Measurements from ENCODE around the gene CC2D1A. TPM values are rescaled to one million over a fixed set of nuclear protein-coding genes. Genes with fewer than 3 reads are reported as not detected.

The CC2D1A gene
- polyA plus RNA-seq, 1 donor from 2014 or later, result 15.5 TPM

DNA sequence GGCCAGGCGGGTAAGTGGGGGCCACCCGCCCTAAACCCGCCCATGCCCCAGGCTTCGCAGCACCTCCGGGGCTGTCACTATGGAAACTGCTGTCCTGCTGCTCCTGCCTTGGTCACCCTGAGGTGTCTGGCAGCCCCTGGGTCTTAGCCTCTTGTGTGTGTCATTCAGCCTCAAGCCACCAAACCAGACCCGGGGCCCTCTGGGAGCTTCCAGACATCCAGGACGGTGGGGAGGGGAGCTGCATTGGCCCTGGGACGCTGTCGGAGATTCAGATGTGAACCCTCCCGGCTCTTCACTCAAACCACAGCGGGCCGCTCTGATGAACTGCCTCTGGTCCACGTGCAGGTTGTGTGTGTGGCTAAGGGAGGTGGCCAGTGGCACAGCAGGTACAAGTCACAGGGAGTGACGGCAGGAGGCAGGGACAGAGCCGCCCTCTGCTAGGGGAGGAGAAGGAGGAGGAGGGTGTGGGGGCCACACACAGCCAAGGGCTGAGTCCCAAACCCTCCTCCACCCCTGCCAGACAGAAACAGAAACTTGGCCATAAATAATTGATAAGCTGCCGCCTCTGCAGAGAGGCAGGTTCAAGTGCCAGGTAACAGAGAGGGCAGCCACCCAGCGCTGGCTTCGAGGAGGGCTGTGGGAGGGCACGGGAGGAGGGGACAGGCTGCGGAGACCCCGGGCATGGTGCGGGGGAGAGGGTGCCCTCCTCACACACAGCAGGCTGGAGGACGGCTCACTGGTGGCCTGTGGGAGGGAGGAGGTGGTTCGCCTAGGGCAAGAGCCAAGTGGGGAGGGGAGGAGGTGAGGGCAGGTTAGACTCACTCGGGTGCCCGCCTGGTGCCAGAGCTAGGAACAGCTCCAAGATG is 21.0 kb upstream of the CC2D1A start:
- no peaks in the 10 kb centered on the region for H3K9me3 Mint-ChIP-seq
- H3K36me3 Mint-ChIP-seq, result no peaks in the 10 kb centered on the region
- H3K4me1 Mint-ChIP-seq, result peaks cover 12 to 18% (median 13%) of the 10 kb centered on the region in 3 donors
- H3K4me3 Mint-ChIP-seq, result no peak overlapping the region
- no peak overlapping the region for H3K27ac Mint-ChIP-seq
- peaks cover 3% of the 10 kb centered on the region for H3K27me3 Mint-ChIP-seq

DNA sequence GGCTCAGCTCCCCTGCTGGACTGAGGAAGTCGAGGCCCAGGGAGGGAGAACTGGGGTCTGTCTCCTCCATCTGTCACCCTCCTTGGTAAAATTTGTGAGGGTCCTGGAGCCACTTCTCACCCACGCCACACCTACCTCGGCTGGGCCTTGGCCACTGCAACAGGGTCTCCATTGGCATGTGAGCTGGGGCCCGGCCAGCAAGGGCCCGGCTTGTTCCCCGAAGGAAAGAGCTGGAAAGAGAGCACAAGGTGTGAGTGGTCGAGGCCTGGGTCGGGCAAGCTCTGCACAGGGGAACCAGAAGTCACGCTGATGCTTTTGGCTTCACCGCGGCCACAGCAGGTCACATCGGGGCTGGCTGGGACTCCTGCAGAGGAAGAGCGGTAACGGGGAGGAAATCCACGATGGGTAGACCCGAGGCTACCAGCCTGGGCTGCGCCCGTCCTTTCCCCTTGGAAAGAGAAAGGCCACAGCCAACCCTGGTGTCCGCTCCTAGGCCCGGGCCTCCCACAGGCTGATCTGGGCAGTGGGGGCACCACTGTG is 20.1 kb upstream of the CC2D1A start:
- H3K27me3 Mint-ChIP-seq, result peaks cover 3% of the 10 kb centered on the region
- no peaks in the 10 kb centered on the region for H3K9me3 Mint-ChIP-seq
- H3K36me3 Mint-ChIP-seq, result no peaks in the 10 kb centered on the region
- H3K4me3 Mint-ChIP-seq, result peak overlapping the region in 1 of 4 donors; percentile 60
- H3K27ac Mint-ChIP-seq, result no peak overlapping the region
- H3K4me1 Mint-ChIP-seq, result peaks cover 8 to 14% (median 10%) of the 10 kb centered on the region in 3 donors

DNA sequence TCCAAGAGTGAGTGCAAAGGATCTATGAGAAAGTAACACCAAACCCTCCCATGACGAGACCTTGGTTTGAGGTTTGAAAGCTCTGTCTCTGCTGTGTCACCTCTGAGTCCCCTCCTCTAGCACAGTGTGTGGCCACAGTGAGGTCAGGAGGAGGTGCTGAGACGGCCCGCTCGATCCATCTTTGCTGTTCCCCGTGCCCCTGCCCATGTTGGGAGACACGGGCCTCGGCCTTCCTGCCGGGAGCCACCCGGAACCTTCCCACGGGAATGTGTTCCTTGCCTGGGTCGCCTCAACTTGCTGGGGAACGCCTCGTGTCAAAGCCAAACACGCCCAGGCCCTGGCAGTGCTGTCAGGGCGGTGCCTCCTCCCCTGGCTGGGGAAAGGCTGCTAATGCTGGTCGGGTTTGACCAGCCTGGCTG is 19.0 kb upstream of the CC2D1A start:
- Mint-ChIP-seq H3K27me3 (peaks cover 3% of the 10 kb centered on the region), H3K27ac (no peak overlapping the region), H3K4me1 (peaks cover 3 to 5% (median 4%) of the 10 kb centered on the region in 3 donors), H3K9me3 (no peaks in the 10 kb centered on the region), H3K4me3 (no peak overlapping the region), H3K36me3 (no peaks in the 10 kb centered on the region)

DNA sequence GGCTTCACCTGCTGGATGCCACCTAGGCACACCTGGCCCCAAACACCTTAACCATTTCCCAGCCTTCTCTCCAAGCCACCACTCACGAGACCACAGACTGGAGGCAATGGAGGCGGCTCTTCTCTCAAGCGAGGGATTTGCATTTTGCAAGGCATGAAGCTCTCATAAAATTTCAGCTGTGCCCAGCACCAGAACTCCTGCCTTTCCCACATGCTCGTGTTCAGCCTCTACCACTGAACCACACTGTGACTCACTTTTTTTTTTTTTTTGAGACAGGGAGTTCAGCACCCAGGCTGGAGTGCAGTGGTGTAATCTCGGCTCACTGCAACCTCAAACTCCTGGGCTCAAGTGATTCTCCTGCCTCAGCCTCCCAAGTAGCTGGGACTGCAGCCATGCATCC is 18.5 kb upstream of the CC2D1A start:
- H3K36me3 Mint-ChIP-seq, result no peaks in the 10 kb centered on the region
- peaks cover 3% of the 10 kb centered on the region for H3K27me3 Mint-ChIP-seq
- H3K27ac Mint-ChIP-seq, result no peak overlapping the region
- peak overlapping the region in 1 of 4 donors; percentile 13 for H3K4me3 Mint-ChIP-seq
- H3K9me3 Mint-ChIP-seq, result no peaks in the 10 kb centered on the region
- H3K4me1 Mint-ChIP-seq, result peaks cover 0 to 1% (median 0%) of the 10 kb centered on the region in 3 donors

DNA sequence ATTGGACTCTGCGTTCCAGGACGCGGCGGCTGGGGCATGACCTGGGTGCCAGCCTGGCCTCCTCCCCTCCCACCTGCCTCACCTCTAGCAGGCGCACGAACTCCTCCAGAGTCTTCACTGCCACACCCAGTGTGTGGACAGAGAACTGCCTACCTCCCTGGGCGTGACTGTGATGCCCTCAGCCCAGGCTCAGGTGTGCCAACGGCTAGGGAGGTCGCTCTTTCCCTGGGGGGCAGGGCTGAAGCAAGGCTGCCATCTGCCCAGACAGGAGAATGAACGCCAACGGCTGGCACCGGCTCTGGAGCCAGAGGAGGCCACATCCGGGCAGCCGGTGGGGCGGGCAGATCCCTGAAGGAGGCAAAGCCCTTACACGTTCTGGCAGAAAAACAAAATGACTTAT is 17.7 kb upstream of the CC2D1A start:
- H3K4me3 Mint-ChIP-seq, result no peak overlapping the region
- no peaks in the 10 kb centered on the region for H3K9me3 Mint-ChIP-seq
- H3K27me3 Mint-ChIP-seq, result peaks cover 3% of the 10 kb centered on the region
- no peak overlapping the region for H3K27ac Mint-ChIP-seq
- no peaks in the 10 kb centered on the region for H3K36me3 Mint-ChIP-seq
- no peaks in the 10 kb centered on the region for H3K4me1 Mint-ChIP-seq

DNA sequence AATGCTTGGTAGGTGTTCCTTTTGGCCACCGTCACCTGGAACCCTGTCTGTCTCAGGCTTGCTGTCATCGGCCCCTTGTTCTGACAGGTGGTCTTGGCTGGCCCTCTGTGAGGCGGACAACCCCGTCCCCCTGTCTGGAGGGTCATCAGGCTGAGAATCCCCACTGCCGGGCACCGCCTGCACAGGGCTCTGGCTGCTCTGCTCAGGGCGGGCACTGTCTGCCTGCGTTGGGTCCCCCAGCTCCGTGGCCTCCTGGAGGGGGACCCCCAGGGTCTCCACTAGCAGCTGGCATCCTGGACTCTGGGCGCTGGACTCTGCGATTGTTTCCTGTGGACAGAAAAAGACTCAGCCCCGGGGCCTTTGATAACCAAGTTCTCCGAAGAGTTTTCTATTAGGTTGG is 15.9 kb upstream of the CC2D1A start:
- Mint-ChIP-seq H3K36me3 (no peaks in the 10 kb centered on the region), H3K4me1 (no peaks in the 10 kb centered on the region), H3K4me3 (no peak overlapping the region), H3K27me3 (no peaks in the 10 kb centered on the region), H3K27ac (no peak overlapping the region), H3K9me3 (no peaks in the 10 kb centered on the region)

DNA sequence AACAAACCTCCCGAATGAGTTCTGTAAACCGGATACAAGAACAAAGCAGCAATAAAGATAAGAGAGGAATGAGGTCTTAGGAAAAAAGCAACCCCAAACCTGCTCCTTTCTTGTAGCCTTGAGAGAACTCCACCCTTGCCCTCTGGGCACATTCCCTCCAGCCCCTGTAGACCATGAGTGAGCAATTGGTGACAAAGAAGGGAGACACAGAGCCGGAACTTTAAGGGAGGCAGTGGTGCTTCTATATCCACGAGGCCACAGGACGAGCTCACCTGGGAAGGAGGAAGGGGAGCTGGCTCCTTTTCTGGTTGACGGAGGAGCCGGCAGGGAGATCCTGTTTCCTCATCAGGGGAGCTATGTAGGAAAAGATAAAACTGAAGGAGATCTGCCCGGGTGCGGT is 13.1 kb upstream of the CC2D1A start:
- Mint-ChIP-seq H3K27me3 (no peaks in the 10 kb centered on the region), H3K36me3 (no peaks in the 10 kb centered on the region), H3K4me1 (no peaks in the 10 kb centered on the region), H3K4me3 (no peak overlapping the region), H3K27ac (peak overlapping the region in 1 of 3 donors; percentile 19), H3K9me3 (no peaks in the 10 kb centered on the region)

DNA sequence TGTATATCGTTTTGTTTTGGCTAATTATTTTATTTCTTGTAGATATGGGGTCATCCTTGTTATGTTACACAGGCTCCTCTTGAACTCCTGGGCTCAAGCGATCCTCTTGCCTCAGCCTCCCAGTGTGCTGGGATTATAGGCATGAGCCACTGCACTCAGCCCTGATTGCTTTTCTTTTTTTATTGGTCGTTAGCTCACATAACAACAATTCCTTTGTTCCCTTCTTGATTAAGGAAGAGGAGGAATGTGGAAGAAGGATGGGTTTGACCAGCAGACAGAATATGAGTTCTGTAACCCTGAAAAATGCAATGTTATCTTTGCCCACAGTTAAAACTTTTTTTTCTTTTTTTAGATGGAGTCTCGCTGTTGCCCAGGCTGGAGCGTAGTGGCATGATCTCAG is 11.4 kb upstream of the CC2D1A start:
- Mint-ChIP-seq H3K27ac (no peak overlapping the region), H3K36me3 (no peaks in the 10 kb centered on the region), H3K4me1 (no peaks in the 10 kb centered on the region), H3K4me3 (peak overlapping the region in 1 of 4 donors; percentile 7), H3K9me3 (no peaks in the 10 kb centered on the region), H3K27me3 (no peaks in the 10 kb centered on the region)

DNA sequence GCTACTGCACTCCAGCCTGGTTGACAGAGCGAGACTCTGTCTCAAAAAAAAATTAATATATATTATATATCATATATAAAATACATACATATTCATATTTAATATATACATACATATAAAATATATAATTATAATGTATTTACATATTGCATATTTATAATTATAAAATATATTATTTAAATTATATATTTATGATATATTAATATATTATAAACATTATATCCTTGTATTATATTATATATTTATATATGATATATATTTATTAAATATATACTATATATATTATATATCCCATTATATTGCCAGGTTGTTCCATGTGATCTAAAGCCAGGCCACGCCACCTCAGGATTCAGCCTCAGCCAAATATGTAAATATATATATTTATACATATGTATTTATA is 9.8 kb upstream of the CC2D1A start:
- no peaks in the 10 kb centered on the region for H3K4me1 Mint-ChIP-seq
- no peak overlapping the region for H3K4me3 Mint-ChIP-seq
- H3K27ac Mint-ChIP-seq, result no peak overlapping the region
- H3K27me3 Mint-ChIP-seq, result no peaks in the 10 kb centered on the region
- no peaks in the 10 kb centered on the region for H3K36me3 Mint-ChIP-seq
- H3K9me3 Mint-ChIP-seq, result no peaks in the 10 kb centered on the region

DNA sequence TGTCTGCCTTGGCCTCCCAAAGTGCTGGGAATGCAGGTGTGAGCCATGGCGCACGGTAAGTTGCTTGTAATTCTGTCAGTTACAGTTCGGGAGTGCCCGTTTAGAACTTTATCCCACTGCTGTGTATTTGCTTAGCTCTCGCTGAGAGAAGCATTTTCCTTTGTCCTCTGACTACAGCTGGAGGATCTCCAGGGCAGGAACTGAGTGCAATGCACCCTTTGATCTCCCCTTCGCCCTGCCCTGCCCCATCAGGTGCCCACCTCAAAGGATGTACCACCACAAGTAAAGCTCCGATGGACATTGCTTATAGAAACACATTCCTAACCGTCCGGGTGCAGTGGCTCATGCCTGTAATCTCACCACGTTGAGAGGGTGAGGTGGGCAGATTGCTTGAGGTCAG is 6.6 kb upstream of the CC2D1A start:
- Mint-ChIP-seq H3K27ac (no peak overlapping the region), H3K4me3 (no peak overlapping the region), H3K27me3 (no peaks in the 10 kb centered on the region), H3K9me3 (no peaks in the 10 kb centered on the region), H3K36me3 (no peaks in the 10 kb centered on the region), H3K4me1 (no peaks in the 10 kb centered on the region)

DNA sequence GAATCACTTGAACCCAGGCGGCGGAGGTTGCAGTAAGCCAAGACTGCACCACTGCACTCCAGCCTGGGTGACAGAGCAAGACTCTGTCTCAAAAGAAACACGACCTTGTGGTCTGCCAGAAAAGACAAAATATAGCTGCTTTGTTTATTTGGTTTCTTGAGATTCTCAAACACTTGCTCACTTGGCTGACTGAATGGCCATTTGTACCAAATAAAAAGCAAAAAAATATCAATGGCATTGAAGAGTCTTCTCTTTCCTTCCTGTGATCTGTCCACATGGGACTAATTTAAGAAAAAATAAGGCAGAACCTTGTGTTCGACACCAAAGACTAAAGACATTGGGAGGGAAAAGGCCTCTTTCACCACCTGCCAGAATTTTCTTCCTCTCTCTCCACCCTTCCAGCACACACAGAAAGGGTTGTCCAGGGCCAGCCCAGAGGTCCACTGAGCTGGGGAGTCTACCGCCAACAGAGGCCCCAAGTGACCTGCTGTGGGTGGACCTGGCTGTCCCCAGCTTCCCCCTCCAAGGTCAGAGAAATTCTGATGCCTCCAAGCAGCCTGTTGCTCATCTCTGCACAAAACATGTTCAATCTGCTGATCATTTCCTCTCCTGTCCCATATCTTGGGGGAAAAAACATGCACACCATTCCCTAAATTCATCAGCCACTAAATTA is 6.0 kb upstream of the CC2D1A start:
- Mint-ChIP-seq H3K4me3 (no peak overlapping the region), H3K27ac (no peak overlapping the region), H3K27me3 (no peaks in the 10 kb centered on the region), H3K36me3 (no peaks in the 10 kb centered on the region), H3K9me3 (no peaks in the 10 kb centered on the region), H3K4me1 (no peaks in the 10 kb centered on the region)

DNA sequence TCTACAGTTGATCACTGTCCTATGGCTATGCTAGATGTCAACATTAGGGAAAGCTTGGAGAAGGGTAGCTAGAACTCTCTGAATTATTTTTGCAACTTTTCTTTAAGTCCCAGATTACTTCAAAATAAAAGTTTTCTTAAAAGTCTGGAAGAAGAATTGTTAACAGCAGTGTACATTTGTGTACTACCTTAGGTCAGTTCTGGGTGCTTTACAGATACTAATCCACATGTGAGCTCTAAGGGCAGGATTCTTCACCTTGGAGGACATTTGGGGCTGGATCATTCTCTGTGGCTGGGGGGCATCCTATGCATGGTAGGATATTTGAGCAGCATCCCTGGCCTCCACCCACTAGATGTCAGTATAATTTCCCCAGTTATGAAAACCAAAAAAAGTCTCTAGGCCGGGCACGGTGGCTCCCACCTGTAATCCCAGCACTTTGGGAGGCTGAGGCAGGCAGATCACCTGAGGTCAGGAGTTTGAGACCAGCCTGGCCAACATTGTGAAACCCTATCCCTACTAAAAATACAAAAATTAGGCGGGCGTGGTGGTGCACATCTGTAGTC is 2.9 kb upstream of the CC2D1A start:
- no peaks in the 10 kb centered on the region for H3K36me3 Mint-ChIP-seq
- H3K27me3 Mint-ChIP-seq, result no peaks in the 10 kb centered on the region
- H3K4me1 Mint-ChIP-seq, result peaks cover 6 to 12% (median 10%) of the 10 kb centered on the region in 3 donors
- peak overlapping the region in 1 of 4 donors; percentile 87 for H3K4me3 Mint-ChIP-seq
- H3K27ac Mint-ChIP-seq, result peak overlapping the region in 2 of 3 donors; percentile 3 to 46
- no peaks in the 10 kb centered on the region for H3K9me3 Mint-ChIP-seq

DNA sequence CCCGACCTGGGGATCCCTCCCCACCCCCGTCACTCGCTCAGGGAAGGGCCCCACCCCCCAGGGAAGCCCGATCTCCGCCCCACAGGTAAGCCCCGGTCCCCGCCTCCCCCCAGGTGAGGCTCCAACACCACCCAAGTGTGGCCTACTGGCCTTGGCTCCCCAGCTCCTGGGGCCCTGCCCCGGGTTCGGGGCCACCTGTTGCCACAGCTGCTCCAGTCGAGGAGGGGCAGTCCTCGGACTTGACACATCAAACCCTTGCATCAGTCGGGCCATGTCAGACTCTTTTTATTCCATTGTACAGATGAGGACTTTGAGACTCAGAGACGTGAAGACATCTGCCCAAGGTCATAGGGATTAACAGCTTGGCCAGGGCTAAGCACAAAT is 512 bp downstream of the CC2D1A start:
- H3K27ac Mint-ChIP-seq, result peak overlapping the region in 1 of 3 donors; percentile 50

DNA sequence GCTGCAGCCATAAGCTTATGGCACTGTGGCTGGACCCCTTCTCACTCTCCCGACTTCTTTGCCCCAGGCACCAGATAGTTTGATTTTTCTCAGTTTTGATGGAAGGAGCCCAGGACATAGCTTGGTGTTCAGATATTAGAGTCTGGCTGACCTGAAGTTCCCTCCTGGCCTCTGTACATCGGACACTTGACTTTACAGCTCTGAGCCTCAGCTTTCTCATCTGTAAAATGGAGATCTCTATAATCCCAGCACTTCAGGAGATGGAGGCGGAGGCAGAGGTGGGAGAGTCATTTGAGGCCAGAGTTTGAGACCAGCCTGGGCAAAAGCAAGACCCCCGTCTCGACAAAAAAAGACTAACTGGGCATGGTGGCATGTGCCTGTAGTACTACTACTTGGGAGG is 909 bp downstream of the CC2D1A start:
- Mint-ChIP-seq H3K27me3 (no peaks in the 10 kb centered on the region), H3K27ac (peak overlapping the region in 1 of 3 donors; percentile 50), H3K4me3 (peak overlapping the region; percentile 82 to 94 (median 90)), H3K9me3 (no peaks in the 10 kb centered on the region), H3K36me3 (peaks cover 3% of the 10 kb centered on the region), H3K4me1 (peaks cover 6 to 12% (median 10%) of the 10 kb centered on the region in 3 donors)

More for the DNA sequence above, 512 bp downstream of the CC2D1A start:
- Mint-ChIP-seq H3K4me3 (peak overlapping the region; percentile 82 to 94 (median 90)), H3K27me3 (no peaks in the 10 kb centered on the region), H3K9me3 (no peaks in the 10 kb centered on the region), H3K4me1 (peaks cover 6 to 12% (median 10%) of the 10 kb centered on the region in 3 donors), H3K36me3 (peaks cover 3% of the 10 kb centered on the region)

DNA sequence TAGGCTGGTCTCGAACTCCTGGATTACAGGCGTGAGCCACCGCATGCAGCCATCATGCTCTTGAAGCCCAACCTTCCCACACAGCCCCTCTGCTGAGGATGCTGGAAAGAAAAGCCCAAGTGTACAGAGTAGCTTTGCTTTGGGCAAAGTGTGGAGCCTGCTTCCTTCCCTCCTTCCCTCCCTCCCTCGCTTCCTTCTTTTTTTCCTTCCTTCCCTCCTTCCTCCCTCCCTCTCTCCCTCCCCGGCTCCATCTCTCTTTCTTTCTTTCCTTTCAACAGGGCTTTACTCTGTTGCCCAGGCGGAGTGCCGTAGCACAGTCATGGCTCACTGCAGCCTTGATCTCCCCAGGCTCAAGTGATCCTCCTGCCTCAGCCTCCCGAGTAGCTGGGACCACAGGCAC is 2.7 kb downstream of the CC2D1A start:
- H3K36me3 Mint-ChIP-seq, result peaks cover 3% of the 10 kb centered on the region
- peak overlapping the region in 1 of 4 donors; percentile 17 for H3K4me3 Mint-ChIP-seq
- peaks cover 6 to 12% (median 10%) of the 10 kb centered on the region in 3 donors for H3K4me1 Mint-ChIP-seq
- H3K27me3 Mint-ChIP-seq, result no peaks in the 10 kb centered on the region
- no peak overlapping the region for H3K27ac Mint-ChIP-seq
- no peaks in the 10 kb centered on the region for H3K9me3 Mint-ChIP-seq

All from IgD-negative memory B cell (primary cell).